Measurements from ENCODE around the gene ACOT12.

DNA sequence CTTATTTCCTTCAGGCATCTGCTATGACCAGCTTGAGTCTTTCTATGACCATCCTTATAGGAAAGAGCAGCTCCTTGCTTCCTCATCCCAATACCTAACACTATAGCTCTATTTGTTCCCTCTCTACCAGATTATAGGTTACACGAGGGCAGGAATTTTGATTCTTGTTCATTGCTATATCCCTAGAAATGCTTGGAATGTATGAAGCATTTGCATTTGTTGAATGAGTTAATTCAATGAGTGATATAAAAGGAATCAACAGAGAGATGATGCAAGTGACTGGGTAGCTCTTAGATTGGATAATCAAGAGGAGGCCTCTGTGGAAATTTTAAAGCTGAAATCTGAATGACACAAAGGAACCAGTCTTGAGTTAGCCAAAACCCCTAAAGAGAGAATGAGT lies 78.6 kb downstream of the ACOT12 start:
- TF ChIP-seq, protein P1, sequence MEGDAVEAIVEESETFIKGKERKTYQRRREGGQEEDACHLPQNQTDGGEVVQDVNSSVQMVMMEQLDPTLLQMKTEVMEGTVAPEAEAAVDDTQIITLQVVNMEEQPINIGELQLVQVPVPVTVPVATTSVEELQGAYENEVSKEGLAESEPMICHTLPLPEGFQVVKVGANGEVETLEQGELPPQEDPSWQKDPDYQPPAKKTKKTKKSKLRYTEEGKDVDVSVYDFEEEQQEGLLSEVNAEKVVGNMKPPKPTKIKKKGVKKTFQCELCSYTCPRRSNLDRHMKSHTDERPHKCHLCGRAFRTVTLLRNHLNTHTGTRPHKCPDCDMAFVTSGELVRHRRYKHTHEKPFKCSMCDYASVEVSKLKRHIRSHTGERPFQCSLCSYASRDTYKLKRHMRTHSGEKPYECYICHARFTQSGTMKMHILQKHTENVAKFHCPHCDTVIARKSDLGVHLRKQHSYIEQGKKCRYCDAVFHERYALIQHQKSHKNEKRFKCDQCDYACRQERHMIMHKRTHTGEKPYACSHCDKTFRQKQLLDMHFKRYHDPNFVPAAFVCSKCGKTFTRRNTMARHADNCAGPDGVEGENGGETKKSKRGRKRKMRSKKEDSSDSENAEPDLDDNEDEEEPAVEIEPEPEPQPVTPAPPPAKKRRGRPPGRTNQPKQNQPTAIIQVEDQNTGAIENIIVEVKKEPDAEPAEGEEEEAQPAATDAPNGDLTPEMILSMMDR (IDR thresholded peaks at IDR 0.05): no peak
- no peak for TF ChIP-seq POLR2A (IDR thresholded peaks at IDR 0.05)

Measured in uterus (tissue), 2 donors.